Measurements from ENCODE around the gene UGT1A7. TPM values are rescaled to one million over a fixed set of nuclear protein-coding genes. Genes with fewer than 3 reads are reported as not detected.

The UGT1A7 gene
- total and polyA plus RNA-seq, 9 of the 15 experiments (the other 6 are each of a cell fraction or from before 2014, with no cell fraction given) = not detected

GRCh38 chr2:233794128-233794658 lies 112.5 kb downstream of the UGT1A7 start:
- no peak overlapping the region for H3K9ac ChIP-seq (ENCODE audit: insufficient read depth in 1 of 2, low read depth in 2 of 2, low read length in 2 of 2)
- no peak overlapping the region for H3K4me3 ChIP-seq
- no peak for FAIRE-seq
- ChIA-PET CTCF (ENCODE audit: low intra/inter-chr PET ratio) (no interaction called here), POLR2A (interaction anchor here (0.8 kb wide), 1 partner anchor 14 kb away, joined by 3 read pairs; no protein-coding TSS in a partner anchor)
- ATAC-seq = no peak
- H3K4me1 ChIP-seq (replicated peaks in 1 of 2; ENCODE audit: control insufficient read depth in 2 of 2, insufficient read depth in 2 of 2, low read length in 2 of 2) = no peaks in the 10 kb centered on the region; a peak in 1 of 5 replicates
- TF ChIP-seq HEY1 (CRISPR knock-in tag; IDR thresholded peaks at IDR 0.05; ENCODE audit: borderline replicate concordance) = no peak
- TF ChIP-seq ZFX (CRISPR knock-in tag; IDR thresholded peaks at IDR 0.05) = no peak
- TF ChIP-seq, protein P1, sequence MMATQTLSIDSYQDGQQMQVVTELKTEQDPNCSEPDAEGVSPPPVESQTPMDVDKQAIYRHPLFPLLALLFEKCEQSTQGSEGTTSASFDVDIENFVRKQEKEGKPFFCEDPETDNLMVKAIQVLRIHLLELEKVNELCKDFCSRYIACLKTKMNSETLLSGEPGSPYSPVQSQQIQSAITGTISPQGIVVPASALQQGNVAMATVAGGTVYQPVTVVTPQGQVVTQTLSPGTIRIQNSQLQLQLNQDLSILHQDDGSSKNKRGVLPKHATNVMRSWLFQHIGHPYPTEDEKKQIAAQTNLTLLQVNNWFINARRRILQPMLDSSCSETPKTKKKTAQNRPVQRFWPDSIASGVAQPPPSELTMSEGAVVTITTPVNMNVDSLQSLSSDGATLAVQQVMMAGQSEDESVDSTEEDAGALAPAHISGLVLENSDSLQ (IDR thresholded peaks at IDR 0.05) = no peak
- no peak for TF ChIP-seq ID3 (CRISPR knock-in tag; IDR thresholded peaks at IDR 0.05)
- TF ChIP-seq ID3 (tag; IDR thresholded peaks at IDR 0.05) = no peak
- no peak for TF ChIP-seq ZNF134 (CRISPR knock-in tag; conservative IDR thresholded peaks at IDR 0.05)
- TF ChIP-seq SIN3B (IDR thresholded peaks at IDR 0.05; ENCODE audit: low read depth) = no peak
- TF ChIP-seq FOXP1 (CRISPR knock-in tag; IDR thresholded peaks at IDR 0.05) = no peak
- no peak overlapping the region for H3K27ac ChIP-seq (ENCODE audit: extremely low read depth, low read depth, low read length)
- no peaks in the 10 kb centered on the region for H3K79me2 ChIP-seq (ENCODE audit: control insufficient read depth, insufficient read depth, low read length)
- no peaks in the 10 kb centered on the region for H3K9me1 ChIP-seq (ENCODE audit: control insufficient read depth, insufficient read depth, low read length)
- H3K4me2 ChIP-seq (ENCODE audit: insufficient read depth, low read length) = no peak overlapping the region
- no peaks in the 10 kb centered on the region for H4K20me1 ChIP-seq (replicated peaks; ENCODE audit: control insufficient read depth, insufficient read depth, low read length)
- H3K36me3 ChIP-seq (ENCODE audit: control insufficient read depth, insufficient read depth, low read length) = no peaks in the 10 kb centered on the region
- no peak for DNase-seq (ENCODE audit: extremely low read depth in 1 of 4, low spot score in 3 of 4)
- no peak overlapping the region for H2AFZ ChIP-seq (ENCODE audit: low read depth, low read length)
- peaks cover 0 to 42% of the 10 kb centered on the region in 2 experiments; a peak in 2 of 5 replicates for H3K27me3 ChIP-seq (ENCODE audit: control insufficient read depth in 2 of 2, insufficient read depth in 2 of 2, low read length in 2 of 2)
- intact Hi-C loops (cut with micrococcal nuclease) (no loop called here), in situ Hi-C loops (cut with MboI) (no loop called here)
- H3K9me3 ChIP-seq (replicated peaks; ENCODE audit: control insufficient read depth, insufficient read depth, low read depth, low read length) = no peaks in the 10 kb centered on the region
- BruUV-seq (replicated peaks) = no TSS peak
- 2% methylated on average over 13 of the region's 17 CpGs for WGBS (ENCODE audit: insufficient coverage, low coverage, missing lambda C conversion rate)
